GM19455 (cell line): ENCODE data around the gene SHISA7.

Experiments used
- ATAC-seq: cut with Tn5 transposase; IDR thresholded peaks from one replicate; pipeline ENCODE4 v1.9.1; 2021; ENCODE audit not compliant: unreplicated experiment

The SHISA7 gene

GRCh38 chr19:55443045-55443823, at the start of gene SHISA7:
SHISA7 (minus strand) TSS chr19:55443300; CDS start chr19:55442863, 437 bp downstream.
- no peak for ATAC-seq

DNA sequence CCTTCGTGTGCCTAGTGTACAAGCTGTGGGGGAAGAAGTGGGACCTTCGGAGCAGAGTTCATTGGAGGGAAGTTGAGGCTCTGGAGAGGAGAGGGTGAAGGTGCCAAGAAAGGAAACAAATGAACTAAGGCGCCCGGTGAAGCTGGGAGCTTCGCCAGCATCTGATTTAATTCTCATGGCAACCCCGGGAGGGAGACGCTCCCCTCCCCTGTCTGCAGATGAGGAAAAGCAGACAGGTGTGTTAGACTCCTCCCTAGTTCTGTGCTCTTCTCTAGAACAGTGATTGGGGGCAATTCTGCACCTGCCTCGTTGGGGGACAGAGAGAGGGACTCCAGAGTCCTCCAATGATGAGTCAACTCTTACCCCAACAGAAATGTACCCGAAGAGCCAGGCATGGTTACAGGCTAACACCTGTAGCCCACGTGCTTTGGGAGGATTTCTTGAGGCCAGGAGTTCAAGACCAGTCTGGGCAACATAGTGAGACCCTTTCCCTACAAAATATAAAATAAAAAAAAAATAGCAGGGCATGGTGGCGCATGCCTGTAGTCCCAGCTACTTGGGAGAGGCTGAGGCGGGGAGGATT, 49.4 kb upstream of the SHISA7 start:
- no peak for ATAC-seq

DNA sequence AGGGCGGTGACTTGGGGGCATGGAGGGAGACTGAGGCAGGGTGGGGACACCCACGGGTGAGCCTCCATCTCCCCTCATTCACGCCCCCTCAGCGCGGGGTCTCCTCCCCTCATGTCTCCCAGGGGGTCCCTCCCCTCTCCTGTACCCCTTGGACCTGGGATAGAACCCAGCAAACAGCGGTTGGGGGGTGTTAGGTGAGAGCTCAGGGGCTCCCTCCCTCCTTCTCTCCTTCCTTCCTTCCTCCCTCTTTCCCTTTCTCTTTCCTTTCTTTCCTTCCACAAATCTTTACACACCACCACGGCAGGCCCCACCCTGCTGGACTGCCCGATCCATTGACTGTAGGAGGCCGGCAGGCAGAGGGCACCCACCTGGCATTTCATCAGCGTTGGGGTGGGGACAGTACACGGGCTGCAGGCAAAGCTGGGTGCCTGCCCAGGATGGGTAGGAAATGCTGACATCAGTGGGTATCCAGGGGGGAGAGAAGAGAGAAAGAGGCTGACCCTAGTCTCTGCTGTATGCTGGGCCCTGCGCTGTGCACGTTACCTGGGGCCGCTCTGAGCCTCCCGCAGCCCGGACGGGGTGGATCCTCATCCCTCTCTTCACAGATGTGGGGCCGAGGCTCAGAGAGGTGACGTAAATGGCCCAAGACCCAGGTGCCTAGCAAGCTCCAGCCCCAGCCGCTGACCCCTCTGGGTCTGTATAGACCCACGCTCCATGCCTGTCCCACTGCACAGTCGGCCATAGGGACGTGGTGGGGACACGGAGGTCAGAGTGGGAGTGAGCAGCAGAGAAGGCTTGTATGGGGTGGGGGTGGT, 48.7 kb upstream of the SHISA7 start:
- ATAC-seq, result no peak

- no peak for ATAC-seq
Measured at GRCh38 chr19:55490478-55491432, 47.7 kb upstream of the SHISA7 start.

GRCh38 chr19:55489711-55490477, 46.8 kb upstream of the SHISA7 start:
- no peak for ATAC-seq

DNA sequence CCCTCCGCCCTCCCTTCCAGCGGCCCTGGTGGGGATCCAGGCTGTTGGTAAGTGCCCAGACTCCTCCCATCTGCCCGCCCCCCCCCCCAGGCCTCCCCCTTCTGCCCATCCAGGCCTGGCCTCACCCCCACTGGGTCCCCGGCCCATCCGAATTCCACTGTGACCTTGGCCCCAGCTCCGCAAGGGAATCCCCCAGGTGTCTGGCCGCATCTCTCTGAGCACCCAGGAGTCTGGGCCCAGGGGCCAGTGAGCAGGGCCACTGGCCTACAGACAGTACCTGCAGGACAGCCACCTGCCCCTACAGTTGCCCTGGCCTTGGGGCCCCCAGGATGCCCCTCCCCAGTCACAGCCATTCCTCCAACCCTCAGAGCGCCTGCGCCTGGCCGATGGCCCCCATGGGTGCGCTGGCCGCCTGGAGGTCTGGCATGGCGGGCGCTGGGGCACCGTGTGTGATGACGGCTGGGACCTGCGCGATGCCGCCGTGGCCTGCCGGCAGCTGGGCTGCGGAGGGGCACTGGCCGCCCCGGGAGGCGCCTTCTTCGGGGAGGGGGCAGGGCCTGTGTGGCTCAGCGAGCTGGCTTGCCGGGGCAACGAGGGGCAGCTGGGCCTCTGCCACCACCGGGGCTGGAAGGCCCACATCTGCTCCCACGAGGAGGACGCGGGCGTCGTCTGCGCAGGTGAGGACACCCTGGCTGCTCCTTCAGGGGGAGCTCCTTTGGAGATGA, 46.0 kb upstream of the SHISA7 start:
- no peak for ATAC-seq

DNA sequence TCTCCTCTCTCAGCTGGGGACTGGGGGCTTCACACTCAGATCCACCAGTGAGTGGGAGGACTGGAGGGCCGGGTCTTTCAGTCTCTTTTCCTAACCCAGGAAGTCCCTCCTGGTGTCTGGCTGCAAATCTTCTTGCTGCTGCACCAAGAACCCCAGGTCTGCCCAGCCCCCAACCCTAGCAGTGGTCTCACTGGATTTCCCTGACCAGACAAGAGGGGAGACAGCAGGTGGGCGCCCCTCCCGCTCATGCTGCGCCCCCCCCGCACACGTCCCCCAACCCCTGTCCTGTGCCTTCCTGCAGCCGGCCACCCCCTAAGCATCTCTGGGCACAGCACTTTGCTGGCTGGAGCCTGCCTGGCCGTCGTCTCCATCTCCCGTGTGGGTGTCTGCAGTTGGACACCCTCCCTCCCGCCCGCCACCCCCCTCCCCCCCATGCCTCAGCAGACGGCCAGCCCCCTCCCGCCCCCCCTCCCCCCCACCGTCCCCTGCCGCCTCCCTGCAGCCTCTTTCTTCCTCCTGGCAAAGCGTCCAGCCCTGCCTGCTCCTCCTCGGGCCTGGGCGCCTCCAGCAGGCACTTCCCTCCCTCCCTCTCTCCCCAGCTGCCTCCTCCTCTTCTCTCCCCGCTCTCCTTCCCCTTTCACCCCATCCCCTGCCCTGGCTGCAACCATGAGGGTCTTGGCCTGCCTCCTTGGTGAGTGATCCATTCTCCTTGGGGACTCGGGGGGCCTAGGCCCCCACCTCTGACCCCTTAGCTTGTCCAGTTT, 45.0 kb upstream of the SHISA7 start, which contains the start of gene SSC5D:
Gene SSC5D (plus strand): TSS at position 513 of the 764 bp plus-strand sequence. CDS start 154 bp downstream, at position 667.
- ATAC-seq, result no peak

DNA sequence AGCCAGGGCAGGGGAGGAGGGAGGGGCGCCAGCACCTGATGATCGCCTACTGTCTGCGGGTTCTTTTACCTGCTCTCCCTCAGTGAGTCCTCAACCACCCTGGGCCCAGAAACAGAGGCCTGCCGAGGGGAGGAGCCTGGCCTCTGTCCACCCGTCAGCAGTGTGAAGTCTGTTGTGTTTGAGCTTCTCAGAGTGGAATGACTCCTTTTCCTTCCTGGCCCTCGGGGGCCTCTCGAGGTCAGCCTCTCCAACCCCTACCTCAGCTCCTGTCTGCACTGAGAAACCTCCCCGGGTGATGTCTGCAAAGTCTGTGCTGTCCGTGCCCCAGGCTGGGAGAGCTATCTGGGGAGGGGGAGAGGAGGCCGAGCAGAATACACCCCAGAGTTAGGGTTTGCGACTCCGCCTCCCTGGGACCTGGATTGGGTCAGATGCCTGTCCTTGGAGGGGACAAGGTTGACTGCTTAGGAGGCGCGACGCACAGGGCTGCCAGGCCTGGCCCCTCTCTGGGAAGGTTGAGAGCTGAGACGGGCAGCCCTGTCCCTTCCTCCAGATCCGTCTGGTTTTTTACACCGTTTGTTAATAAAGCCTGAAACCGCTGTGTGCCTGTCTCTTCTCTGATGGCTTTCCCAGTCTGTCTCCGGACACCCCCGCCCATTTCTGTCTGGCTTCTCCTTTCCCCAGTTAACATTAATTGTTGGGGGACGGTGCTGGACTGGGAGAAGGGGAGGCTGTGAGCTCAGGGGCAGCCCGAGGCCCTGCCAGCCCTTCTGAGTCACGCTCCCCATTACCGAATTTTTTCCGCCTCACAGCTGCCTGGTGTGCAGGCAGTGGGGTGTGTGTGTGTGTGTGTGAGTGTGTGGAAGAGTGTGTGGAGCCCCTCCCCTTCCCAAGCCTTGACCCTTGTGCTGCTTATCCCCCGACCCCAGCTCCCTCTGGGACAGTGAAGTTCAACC, 44.1 kb upstream of the SHISA7 start:
- ATAC-seq, result no peak

- ATAC-seq, result no peak
Measured at GRCh38 chr19:55486043-55486970, 43.2 kb upstream of the SHISA7 start.

DNA sequence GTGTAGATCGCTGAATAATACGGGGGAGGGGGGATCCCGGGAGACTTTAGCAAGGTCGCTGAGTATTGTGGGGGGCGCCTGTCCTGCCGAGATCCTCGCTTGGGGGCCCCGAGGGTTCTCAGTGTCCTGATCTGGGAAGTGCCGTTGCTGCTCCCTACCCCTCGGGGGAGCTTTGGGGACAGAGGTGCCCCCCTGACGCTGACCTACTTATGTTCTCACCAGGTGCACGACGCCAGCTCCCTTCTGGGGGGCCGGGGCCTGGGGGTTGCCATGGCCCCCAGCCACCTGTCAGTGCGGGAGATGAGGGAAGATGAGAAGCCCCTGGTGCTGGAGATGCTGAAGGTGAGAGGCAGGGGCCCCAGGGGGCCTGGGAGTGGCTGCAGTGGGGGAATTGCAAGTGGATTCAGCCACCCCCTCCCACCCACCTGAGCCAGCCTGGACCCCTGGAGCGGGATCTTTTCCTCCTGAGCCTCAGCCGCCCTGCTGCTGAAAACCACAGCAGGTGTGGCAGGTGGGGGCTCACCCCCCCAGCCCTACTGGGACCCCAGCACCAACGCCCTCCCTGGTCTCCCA, 42.4 kb upstream of the SHISA7 start:
- no peak for ATAC-seq

- ATAC-seq, result no peak
Measured at GRCh38 chr19:55484593-55485438, 41.7 kb upstream of the SHISA7 start, which contains the start of gene NAT14. NAT14 (plus strand) TSS chr19:55485188; CDS start chr19:55485709, 521 bp downstream.

DNA sequence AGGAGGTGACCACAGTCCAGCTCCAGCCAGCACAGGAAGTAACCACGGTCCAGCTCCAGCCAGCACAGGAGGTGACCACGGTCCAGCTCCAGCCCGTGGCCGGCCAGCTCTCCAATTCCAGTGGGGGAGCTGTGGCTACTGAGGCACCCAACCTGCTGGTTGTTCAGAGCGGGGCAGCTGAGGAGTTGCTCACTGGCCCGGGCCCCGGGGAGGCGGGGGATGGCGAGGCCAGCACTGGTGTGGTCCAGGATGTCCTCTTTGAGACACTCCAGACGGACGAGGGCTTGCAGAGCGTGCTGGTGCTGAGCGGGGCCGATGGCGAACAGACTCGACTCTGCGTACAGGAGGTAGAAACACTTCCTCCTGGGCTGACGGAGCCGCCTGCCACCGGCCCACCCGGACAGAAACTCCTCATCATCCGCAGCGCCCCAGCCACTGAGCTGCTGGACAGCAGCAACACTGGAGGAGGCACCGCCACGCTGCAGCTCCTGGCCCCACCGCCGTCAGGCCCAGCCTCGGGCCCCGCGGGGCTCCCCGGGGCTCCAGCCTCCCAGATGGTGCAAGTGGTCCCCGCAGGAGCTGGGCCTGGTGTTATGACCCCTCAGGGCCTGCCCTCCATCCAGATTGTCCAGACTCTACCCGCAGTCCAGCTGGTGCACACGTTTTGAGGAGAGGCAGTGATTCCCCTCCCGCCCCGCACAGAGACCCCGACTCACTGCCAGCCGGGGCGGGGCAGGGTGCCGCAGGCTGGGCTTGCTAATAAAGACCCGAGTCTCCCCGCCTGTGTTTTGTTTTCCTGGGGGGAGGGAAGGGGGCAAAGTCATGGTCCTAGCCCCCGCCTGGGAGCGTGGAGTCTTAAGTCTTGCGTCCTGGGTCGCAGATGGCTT, 40.8 kb upstream of the SHISA7 start:
- no peak for ATAC-seq

GRCh38 chr19:55482967-55483705, 40.0 kb upstream of the SHISA7 start:
- ATAC-seq, result no peak
